ENCODE measurements around the gene CBX8. TPM values are rescaled to one million over a fixed set of nuclear protein-coding genes. Genes with fewer than 3 reads are reported as not detected.

CBX8 gene
- total RNA-seq, 2 donors from 2014 or later, result 6.0 to 7.2 TPM

DNA sequence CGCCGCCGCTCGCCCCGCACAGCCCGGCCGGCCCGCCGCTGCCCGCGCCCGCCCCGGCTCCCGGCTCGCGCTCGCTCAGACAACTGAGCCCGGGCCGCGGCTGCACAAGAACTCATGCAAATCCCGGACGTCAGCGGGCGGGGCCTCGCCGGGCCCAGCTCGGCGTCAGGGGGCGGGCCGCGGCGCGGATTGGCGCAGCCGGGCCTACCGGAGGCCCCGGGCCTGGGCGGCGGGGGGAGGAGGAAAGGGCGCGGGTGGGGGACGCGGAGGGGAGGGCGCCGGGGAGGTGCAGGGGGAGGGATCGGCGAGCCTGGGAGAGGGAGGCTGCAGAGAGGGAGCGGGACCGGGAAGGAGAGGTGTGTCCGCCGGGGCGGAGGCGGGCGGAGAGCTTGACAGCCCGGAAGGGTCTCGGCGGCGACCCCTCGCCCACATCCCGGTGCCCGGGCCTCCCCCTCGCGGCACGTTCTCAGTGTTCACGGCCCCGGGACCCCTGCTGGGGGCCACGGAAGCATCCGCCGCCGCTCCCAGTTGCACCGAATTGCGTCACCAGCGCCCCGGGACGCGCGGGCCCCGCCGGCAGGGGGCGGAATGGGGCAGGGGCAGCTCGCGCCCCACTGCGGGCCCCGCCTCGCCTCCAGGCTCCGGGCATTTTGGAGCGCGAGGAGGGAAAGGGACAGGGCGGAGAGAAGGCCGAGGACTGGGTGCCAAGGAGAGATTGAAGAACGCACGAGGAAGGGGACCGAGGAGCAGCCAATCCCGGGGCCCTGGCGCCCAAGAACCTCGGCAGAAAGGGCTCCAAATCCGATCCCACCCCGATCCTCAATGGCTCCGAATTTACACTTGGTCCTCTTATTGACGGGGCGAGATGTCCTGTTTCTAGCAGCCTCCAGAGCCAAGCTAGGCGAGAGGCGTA, 42.7 kb upstream of the CBX8 start, which contains the start of gene CBX4:
Gene CBX4 (minus strand): TSS at position 85 of the 913 bp plus-strand sequence. CDS start 189 bp downstream, outside the sequence.
- ATAC-seq (replicated peaks in 1 of 2) (peak; percentile 76 to 77), DNase-seq (peak; percentile 93)
- Mint-ChIP-seq H3K27ac (peak within 1 kb of the TSS; percentile 55), H3K4me3 (peak within 1 kb of the TSS; percentile 95), H3K9me3 (no peaks in the 10 kb centered on the region), H3K36me3 (ENCODE audit: insufficient read depth in 2 of 2) (peaks cover 3 to 10% of the 10 kb centered on the region in 2 donors), H3K4me1 (ENCODE audit: low read depth) (peaks cover 39% of the 10 kb centered on the region), H3K27me3 (ENCODE audit: low read depth) (peaks cover 10% of the 10 kb centered on the region)

- Mint-ChIP-seq H3K4me1 (ENCODE audit: low read depth) (peaks cover 39% of the 10 kb centered on the region), H3K27ac (peak overlapping the region; percentile 55), H3K9me3 (no peaks in the 10 kb centered on the region), H3K36me3 (ENCODE audit: insufficient read depth in 2 of 2) (peaks cover 5 to 12% of the 10 kb centered on the region in 2 donors), H3K27me3 (ENCODE audit: low read depth) (peaks cover 10% of the 10 kb centered on the region), H3K4me3 (peak overlapping the region; percentile 95)
- ATAC-seq (replicated peaks in 1 of 2), result peak; percentile 13 to 31
- DNase-seq, result peak; percentile 58 to 64
These were observed 41.8 kb upstream of the CBX8 start for GRCh38 chr17:79838522-79839274.

DNA sequence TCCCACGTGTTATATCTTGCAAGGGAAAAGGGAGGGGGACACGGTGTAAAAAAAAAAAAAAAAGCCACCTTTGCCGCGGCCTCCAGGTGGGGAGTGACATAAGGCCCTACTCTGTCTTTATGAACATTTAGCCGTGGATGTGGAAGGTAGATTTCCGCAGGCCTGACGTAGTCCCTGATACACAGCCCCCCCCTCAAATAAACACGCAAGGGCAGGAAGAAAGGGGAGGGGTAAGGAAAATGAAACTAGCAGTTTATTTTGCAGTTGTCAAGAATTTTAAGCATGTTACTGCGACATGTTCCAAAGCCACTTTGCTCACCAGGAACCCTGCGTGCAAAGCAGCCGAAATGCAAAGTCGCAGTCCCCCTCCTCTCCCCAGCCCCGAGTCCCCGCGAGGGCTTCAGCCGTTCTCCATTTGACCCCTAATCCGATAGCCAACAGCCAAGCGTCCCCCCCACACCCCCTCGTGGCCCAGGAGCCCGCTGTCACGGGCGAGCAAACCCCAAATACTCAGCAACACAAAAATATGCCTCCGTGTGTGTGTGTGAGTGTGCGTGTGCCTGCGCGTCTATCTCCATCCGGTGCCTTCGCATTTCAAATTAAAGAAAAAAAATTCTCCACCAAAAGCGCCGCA, 41.1 kb upstream of the CBX8 start:
- Mint-ChIP-seq H3K36me3 (ENCODE audit: insufficient read depth in 2 of 2) (peaks cover 5 to 14% of the 10 kb centered on the region in 2 donors), H3K4me3 (peak overlapping the region; percentile 95), H3K4me1 (ENCODE audit: low read depth) (peaks cover 41% of the 10 kb centered on the region), H3K9me3 (no peaks in the 10 kb centered on the region), H3K27ac (peak overlapping the region; percentile 55), H3K27me3 (ENCODE audit: low read depth) (peaks cover 10% of the 10 kb centered on the region)
- ATAC-seq (replicated peaks in 1 of 2) (no peak), DNase-seq (peak in 1 of 2 donors; percentile 16)

GRCh38 chr17:79836972-79837887, 40.4 kb upstream of the CBX8 start:
- peak overlapping the region; percentile 95 for H3K4me3 Mint-ChIP-seq
- no peak overlapping the region for H3K27ac Mint-ChIP-seq
- ATAC-seq (replicated peaks in 1 of 2) (peak; percentile 10 to 17), DNase-seq (peak; percentile 67 to 71)
- H3K4me1 Mint-ChIP-seq (ENCODE audit: low read depth), result peaks cover 36% of the 10 kb centered on the region
- H3K27me3 Mint-ChIP-seq (ENCODE audit: low read depth), result peaks cover 6% of the 10 kb centered on the region
- no peaks in the 10 kb centered on the region for H3K9me3 Mint-ChIP-seq
- H3K36me3 Mint-ChIP-seq (ENCODE audit: insufficient read depth in 2 of 2), result peaks cover 5 to 16% of the 10 kb centered on the region in 2 donors

- Mint-ChIP-seq H3K36me3 (ENCODE audit: insufficient read depth in 2 of 2) (peaks cover 5 to 16% of the 10 kb centered on the region in 2 donors), H3K27ac (no peak overlapping the region), H3K27me3 (ENCODE audit: low read depth) (no peaks in the 10 kb centered on the region), H3K9me3 (no peaks in the 10 kb centered on the region), H3K4me1 (ENCODE audit: low read depth) (peaks cover 30% of the 10 kb centered on the region), H3K4me3 (peak overlapping the region; percentile 95)
- DNase-seq (no peak), ATAC-seq (replicated peaks in 1 of 2) (no peak)
These were observed 39.7 kb upstream of the CBX8 start for GRCh38 chr17:79836510-79836971.

- peaks cover 5 to 16% of the 10 kb centered on the region in 2 donors for H3K36me3 Mint-ChIP-seq (ENCODE audit: insufficient read depth in 2 of 2)
- H3K4me1 Mint-ChIP-seq (ENCODE audit: low read depth), result peaks cover 26% of the 10 kb centered on the region
- DNase-seq (no peak), ATAC-seq (replicated peaks in 1 of 2) (no peak)
- no peak overlapping the region for H3K27ac Mint-ChIP-seq
- no peaks in the 10 kb centered on the region for H3K9me3 Mint-ChIP-seq
- H3K27me3 Mint-ChIP-seq (ENCODE audit: low read depth), result no peaks in the 10 kb centered on the region
- H3K4me3 Mint-ChIP-seq, result no peak overlapping the region
These were observed 39.2 kb upstream of the CBX8 start for GRCh38 chr17:79835953-79836509.

DNA sequence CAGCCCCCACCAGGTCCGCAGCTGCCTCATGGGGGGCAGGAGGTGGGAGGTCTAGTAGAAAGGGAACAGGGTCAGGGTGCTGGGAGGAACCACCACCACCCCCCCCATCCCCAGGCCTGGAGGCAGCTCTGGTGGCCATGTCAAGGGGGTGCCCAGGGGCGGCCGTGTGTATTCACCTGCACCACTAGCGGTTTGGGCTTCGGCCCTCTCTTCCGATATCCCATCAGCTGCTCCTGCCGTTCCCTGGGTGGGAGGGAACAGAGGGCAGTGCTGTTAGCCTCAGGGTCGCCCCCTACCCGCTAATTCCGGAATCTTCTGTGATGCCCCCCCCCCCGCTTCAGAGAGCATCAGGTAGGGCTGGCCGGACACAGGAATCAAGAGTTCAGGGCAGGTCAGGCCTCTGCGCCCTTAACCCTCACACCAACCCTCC, 38.6 kb upstream of the CBX8 start:
- Mint-ChIP-seq H3K4me3 (no peak overlapping the region), H3K36me3 (ENCODE audit: insufficient read depth in 2 of 2) (peaks cover 5 to 16% of the 10 kb centered on the region in 2 donors), H3K27me3 (ENCODE audit: low read depth) (no peaks in the 10 kb centered on the region), H3K9me3 (no peaks in the 10 kb centered on the region), H3K27ac (no peak overlapping the region), H3K4me1 (ENCODE audit: low read depth) (peaks cover 25% of the 10 kb centered on the region)
- DNase-seq (no peak), ATAC-seq (replicated peaks in 1 of 2) (no peak)

- ATAC-seq (replicated peaks in 1 of 2) (no peak), DNase-seq (peak; percentile 50 to 67)
- H3K9me3 Mint-ChIP-seq, result no peaks in the 10 kb centered on the region
- H3K36me3 Mint-ChIP-seq (ENCODE audit: insufficient read depth in 2 of 2), result peaks cover 5 to 16% of the 10 kb centered on the region in 2 donors
- H3K4me1 Mint-ChIP-seq (ENCODE audit: low read depth), result peaks cover 25% of the 10 kb centered on the region
- no peak overlapping the region for H3K4me3 Mint-ChIP-seq
- H3K27ac Mint-ChIP-seq, result no peak overlapping the region
- no peaks in the 10 kb centered on the region for H3K27me3 Mint-ChIP-seq (ENCODE audit: low read depth)
These were observed 37.9 kb upstream of the CBX8 start for GRCh38 chr17:79834565-79835469.

- Mint-ChIP-seq H3K9me3 (no peaks in the 10 kb centered on the region), H3K4me1 (ENCODE audit: low read depth) (peaks cover 28% of the 10 kb centered on the region), H3K27ac (no peak overlapping the region), H3K36me3 (ENCODE audit: insufficient read depth in 2 of 2) (peaks cover 5 to 16% of the 10 kb centered on the region in 2 donors), H3K4me3 (no peak overlapping the region), H3K27me3 (ENCODE audit: low read depth) (no peaks in the 10 kb centered on the region)
- ATAC-seq (replicated peaks in 1 of 2) (no peak), DNase-seq (no peak)
These were observed 37.1 kb upstream of the CBX8 start for GRCh38 chr17:79833744-79834564.

- Mint-ChIP-seq H3K4me3 (peak overlapping the region; percentile 27 to 56), H3K27me3 (ENCODE audit: low read depth) (no peaks in the 10 kb centered on the region), H3K27ac (no peak overlapping the region), H3K4me1 (ENCODE audit: low read depth) (peaks cover 26% of the 10 kb centered on the region), H3K9me3 (no peaks in the 10 kb centered on the region), H3K36me3 (ENCODE audit: insufficient read depth in 2 of 2) (peaks cover 5 to 12% of the 10 kb centered on the region in 2 donors)
- no peak for DNase-seq
- no peak for ATAC-seq (replicated peaks in 1 of 2)
These were observed 36.2 kb upstream of the CBX8 start for GRCh38 chr17:79833110-79833450.

Measured in activated T-cell treated with anti-CD3 and anti-CD28 coated beads, Interleukin-2, amount 50 U/mL, for 72 hours (primary cell).